HCT116 (cell line): ENCODE data around the gene AIF1L. TPM values are rescaled to one million over a fixed set of nuclear protein-coding genes. Genes with fewer than 3 reads are reported as not detected.
"Not testable (repeated sequence)": the region's sequence is repeated elsewhere in the genome, so short reads cannot be mapped to it uniquely, and the experiment has no call there.

Experiments used
- ATAC-seq: fragments of 200-7000 bp; cut with Tn5 transposase; 2 replicates; pipeline ENCODE4 v1.9.1; 2020; ENCODE audit warnings: mild to moderate bottlenecking, moderate library complexity
- BruUV-seq: library from RNA; stranded (reverse); fragments of 400-500 nt; replicated peaks from 2 replicates; lab custom pipeline; 2021; lab: Mats Ljungman, UMichigan
- CTCF ChIA-PET: fragments of 300-600 bp; sonication (Branson Sonifier 250); formaldehyde crosslinking; loops from one replicate; lab custom pipeline; 2021; ENCODE audit warnings: antibody characterized with exemption; lab: Charles Lee
- POLR2A ChIA-PET: fragments of 300-600, 350-600 bp; sonication (Branson Sonifier 250); formaldehyde crosslinking; loops from one replicate; lab custom pipeline; 2021; ENCODE audit warnings: antibody characterized with exemption; lab: Charles Lee
- RAD21 ChIA-PET, 2 experiments: fragments of 300-600 bp; sonication (Branson Sonifier 250); formaldehyde crosslinking; loops; one replicate each; lab custom pipeline; 2023; ENCODE audit warnings: low total read pairs in 2 of 2; ENCODE audit not compliant: uncharacterized antibody in 2 of 2, unreplicated experiment in 2 of 2, low non-redundant PET in 1 of 2; lab: Charles Lee
- DNase-seq: peaks from one replicate; pipeline ENCODE4 v3.0.0-alpha.2; 2010; ENCODE audit warnings: low read depth, low spot score
- H2AFZ ChIP-seq: fragments of 200-600 bp; shearing (Covaris generic), sonication (generic); 2 replicates; pipeline ENCODE4 v1.6.1; 2017; ENCODE audit warnings: low read depth, mixed run types, mixed read lengths, antibody characterized with exemption, low read length; ENCODE audit not compliant: poor library complexity, severe bottlenecking
- H3K27ac ChIP-seq: 2 replicates; pipeline ENCODE4 v1.5.1; 2012; ENCODE audit warnings: low read depth, low read length
- H3K27me3 ChIP-seq: fragments of 200-600 bp; sonication (generic); 2 replicates; pipeline ENCODE4 v1.6.1; 2016; ENCODE audit warnings: mixed run types, low read length, mixed read lengths; ENCODE audit not compliant: insufficient read depth
- H3K36me3 ChIP-seq, 2 experiments: fragments of 200-500 bp in 1 of 2; fragments of 200-600 bp in 1 of 2; sonication (Bioruptor generic) in 1 of 2; sonication (generic) in 1 of 2; 2 replicates each; pipeline versions ENCODE4 v1.5.1 to v1.6.1; 2014 to 2016; ENCODE audit warnings: low read length in 2 of 2, inconsistent platforms in 1 of 2, mixed read lengths in 1 of 2, mixed run types in 1 of 2; ENCODE audit not compliant: insufficient read depth in 2 of 2, control insufficient read depth in 1 of 2
- H3K4me1 ChIP-seq, 2 experiments: fragments of 200-600 bp in 1 of 2; sonication (generic) in 1 of 2; 2 replicates each; pipeline versions ENCODE4 v1.5.1 to v1.6.1; 2012 to 2017; ENCODE audit warnings: low read length in 2 of 2, inconsistent platforms in 1 of 2, mild to moderate bottlenecking in 1 of 2, mixed read lengths in 1 of 2, mixed run types in 1 of 2, moderate library complexity in 1 of 2; ENCODE audit not compliant: insufficient read depth in 2 of 2, control insufficient read depth in 1 of 2
- H3K4me2 ChIP-seq: fragments of 200-600 bp; sonication (generic); 2 replicates; pipeline ENCODE4 v1.6.1; 2017; ENCODE audit warnings: mixed run types, low read length, mixed read lengths
- H3K4me3 ChIP-seq, 2 experiments: fragments of 200-600 bp in 1 of 2; sonication (generic) in 1 of 2; replicated peaks in 1 of 2; 2 replicates each; pipeline ENCODE4 v1.5.1; 2011 to 2016; ENCODE audit warnings: low read length in 2 of 2, control low read depth in 1 of 2, low read depth in 1 of 2, mild to moderate bottlenecking in 1 of 2, mixed read lengths in 1 of 2, mixed run types in 1 of 2
- H3K79me2 ChIP-seq: fragments of 200-600 bp; sonication (generic); 2 replicates; pipeline ENCODE4 v1.6.1; 2017; ENCODE audit warnings: mild to moderate bottlenecking, mixed run types, low read length, moderate library complexity, mixed read lengths; ENCODE audit not compliant: insufficient read depth
- H3K9ac ChIP-seq: fragments of 200-600 bp; sonication (generic); 2 replicates; pipeline ENCODE4 v1.6.1; 2016; ENCODE audit warnings: low read length, mixed read lengths
- H3K9me2 ChIP-seq: fragments of 200-600 bp; sonication (generic), shearing (Covaris generic); 2 replicates; pipeline ENCODE4 v1.6.1; 2017; ENCODE audit warnings: mixed run types, mild to moderate bottlenecking, moderate library complexity; ENCODE audit not compliant: insufficient read depth
- H3K9me3 ChIP-seq, 2 experiments: fragments of 200-500 bp in 1 of 2; fragments of 200-600 bp in 1 of 2; sonication (Bioruptor generic) in 1 of 2; sonication (generic) in 1 of 2; 2 replicates each; pipeline ENCODE4 v1.6.1; 2014 to 2017; ENCODE audit warnings: low read length in 2 of 2, mixed read lengths in 2 of 2, inconsistent platforms in 1 of 2, low read depth in 1 of 2, mild to moderate bottlenecking in 1 of 2, mixed run types in 1 of 2, moderate library complexity in 1 of 2; ENCODE audit not compliant: control insufficient read depth in 1 of 2, insufficient read depth in 1 of 2
- H4K20me1 ChIP-seq: fragments of 200-600 bp; sonication (generic), shearing (Covaris generic); 2 replicates; pipeline ENCODE4 v1.6.1; 2017; ENCODE audit warnings: mixed run types, mild to moderate bottlenecking, moderate library complexity; ENCODE audit not compliant: insufficient read depth
- CBX3 ChIP-seq: IDR thresholded peaks from 2 replicates; pipeline ENCODE4 v1.6.1; 2012; ENCODE audit warnings: low read depth
- POLR2AphosphoS5 ChIP-seq: IDR thresholded peaks from 2 replicates; pipeline ENCODE4 v1.6.1; 2011; ENCODE audit warnings: mild to moderate bottlenecking, low read depth, low read length, moderate library complexity
- intact Hi-C: fragments of 100-400 bp; cut with micrococcal nuclease; formaldehyde crosslinking; loops from 2 replicates; pipeline ENCODE4 v1.10.0; 2022
- total RNA-seq: library from RNA; stranded (reverse); gene quantifications from one replicate; pipeline ENCODE4 v1.2.1, GENCODE V29; 2021; ENCODE audit not compliant: unreplicated experiment

The AIF1L gene
- total RNA-seq, 1 experiment from 2014 or later, result 34.0 TPM

- H2AFZ ChIP-seq, CTCF ChIA-PET, RAD21 ChIA-PET, H3K9me3 ChIP-seq, intact Hi-C loops, H3K4me3 ChIP-seq, H3K9ac ChIP-seq, H3K79me2 ChIP-seq, BruUV-seq, DNase-seq, ATAC-seq, H3K27ac ChIP-seq, H4K20me1 ChIP-seq, H3K27me3 ChIP-seq, H3K9me2 ChIP-seq, H3K4me2 ChIP-seq, H3K36me3 ChIP-seq, POLR2A ChIA-PET: not testable (repeated sequence)
- peaks cover 14 to 27% of the 10 kb centered on the region in 2 experiments for H3K4me1 ChIP-seq
Measured at GRCh38 chr9:131099845-131100244, 3.5 kb downstream of the AIF1L start.

- intact Hi-C loops, result no loop called here
Measured at GRCh38 chr9:131100445-131100844, 4.1 kb downstream of the AIF1L start.

More at GRCh38 chr9:131100445-131100844, 4.1 kb downstream of the AIF1L start:
- Histone ChIP-seq H3K4me3 (no peak overlapping the region), H4K20me1 (no peaks in the 10 kb centered on the region), H3K36me3 (no peaks in the 10 kb centered on the region), H3K4me1 (peaks cover 14 to 25% of the 10 kb centered on the region in 2 experiments), H3K4me2 (no peak overlapping the region), H3K9ac (no peak overlapping the region), H3K9me2 (no peaks in the 10 kb centered on the region), H3K9me3 (no peaks in the 10 kb centered on the region), H3K27me3 (no peaks in the 10 kb centered on the region), H3K79me2 (no peaks in the 10 kb centered on the region; the same call in 1 of the 2 replicates), H3K27ac (no peak overlapping the region), H2AFZ (no peak overlapping the region)
- no peak for ATAC-seq
- DNase-seq, result no peak
- TF ChIP-seq CBX3 (no peak), POLR2AphosphoS5 (no peak)
- ChIA-PET POLR2A (no interaction called here), CTCF (no interaction called here), RAD21 (no interaction called here)
- BruUV-seq, result no TSS peak
